ENCODE results near the gene FOXP3. TPM values are rescaled to one million over a fixed set of nuclear protein-coding genes. Genes with fewer than 3 reads are reported as not detected.

The FOXP3 gene
- total and polyA plus RNA-seq, 2 of the 4 experiments (the other 2 are of a cell fraction): 0.05 TPM; not detected in 1

DNA sequence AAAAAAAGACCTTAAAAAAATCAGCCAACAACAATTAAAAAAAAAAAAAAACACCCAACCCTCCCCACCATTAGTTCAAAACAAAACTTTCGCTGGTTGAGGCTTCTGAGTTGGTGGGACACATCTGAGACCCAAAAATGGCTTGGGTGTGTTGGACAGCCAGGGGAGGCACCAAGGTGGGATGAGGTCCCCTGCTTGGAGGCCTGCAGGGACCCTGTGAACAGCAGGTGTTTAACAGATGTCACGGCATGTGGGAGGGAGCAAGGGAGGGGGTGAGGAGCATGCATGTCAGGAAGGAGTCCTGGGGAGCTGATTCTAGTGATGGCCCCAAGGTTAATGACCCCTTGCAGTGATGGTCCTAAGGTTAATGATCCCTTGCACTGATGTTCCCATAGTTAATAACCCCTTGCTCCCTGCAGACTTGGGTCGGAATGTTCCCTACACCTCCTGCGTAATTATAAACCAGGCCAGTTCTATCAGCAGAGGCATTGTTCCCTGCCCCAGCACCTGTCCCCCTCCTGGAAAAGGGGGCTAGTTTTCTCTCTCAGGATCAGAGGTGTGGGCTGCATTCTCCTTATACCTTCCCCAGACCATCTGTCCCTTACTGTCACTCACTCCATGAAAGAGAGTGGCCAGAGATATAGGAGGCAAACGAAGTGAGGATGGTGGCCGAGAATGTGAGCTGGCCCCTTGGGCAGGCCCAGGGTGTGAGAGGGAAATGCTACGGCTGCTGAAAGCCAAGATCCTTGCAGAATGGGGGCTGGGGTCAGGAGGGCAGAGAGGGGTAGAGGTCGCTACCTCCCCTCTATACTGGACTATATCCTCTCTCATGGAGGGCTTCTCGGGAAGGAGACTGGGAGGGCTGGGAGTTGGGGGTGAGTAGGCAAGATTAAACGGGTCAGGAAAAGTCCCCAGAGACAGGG lies 2.3 kb upstream of the FOXP3 start:
- ChIA-PET POLR2A (ENCODE audit: unreplicated experiment) (no interaction called here), CTCF (no interaction called here)
- H2AK5ac ChIP-seq (ENCODE audit: low read depth, low read length): no peak overlapping the region
- no peak overlapping the region for H2BK15ac ChIP-seq (ENCODE audit: low read depth, low read length)
- BruUV-seq (replicated peaks): no TSS peak
- H3K9me1 ChIP-seq (ENCODE audit: insufficient read depth, low read length): no peaks in the 10 kb centered on the region; the same call in 1 of the 2 replicates
- H3K4me3 ChIP-seq (ENCODE audit: insufficient read depth, low read depth, low read length): no peak overlapping the region
- H3K79me1 ChIP-seq (ENCODE audit: low read depth in 1 of 2, low read length in 2 of 2): peaks cover 14 to 15% of the 10 kb centered on the region in 2 experiments
- no peak overlapping the region for H2AFZ ChIP-seq (replicated peaks; ENCODE audit: low read length, poor library complexity)
- no peak overlapping the region for H4K5ac ChIP-seq (ENCODE audit: low read depth, low read length)
- no peak overlapping the region for H3K4ac ChIP-seq (ENCODE audit: low read depth, low read length)
- no peak overlapping the region for H2AK9ac ChIP-seq (replicated peaks; ENCODE audit: low read depth, low read length, poor library complexity)
- H2BK20ac ChIP-seq (ENCODE audit: low read depth, low read length): no peak overlapping the region
- H3K4me2 ChIP-seq (ENCODE audit: low read depth, low read length): no peak overlapping the region
- DNase-seq (no peak), ATAC-seq (ENCODE audit: low read depth) (no peak)
- intact Hi-C loops (cut with micrococcal nuclease): no loop called here
- H3K9me3 ChIP-seq (ENCODE audit: control insufficient read depth, insufficient read depth, low read length): no peaks in the 10 kb centered on the region
- no peak overlapping the region for H3K23ac ChIP-seq (ENCODE audit: low read depth, low read length)
- H2BK5ac ChIP-seq (ENCODE audit: low read depth, low read length, poor library complexity, severe bottlenecking): no peak overlapping the region
- no peak overlapping the region for H3K14ac ChIP-seq (replicated peaks; ENCODE audit: low read depth, low read length)
- H3K27ac ChIP-seq (ENCODE audit: insufficient read depth, low read length): no peak overlapping the region
- H4K20me1 ChIP-seq (ENCODE audit: insufficient read depth, low read length): no peaks in the 10 kb centered on the region
- H3K4me1 ChIP-seq (ENCODE audit: control insufficient read depth, insufficient read depth, low read length): 0 out of 2 replicates have a peak, but pooled peaks cover 2% of the 10 kb centered on the region
- H2BK120ac ChIP-seq (ENCODE audit: low read depth, low read length): no peak overlapping the region
- no peak overlapping the region for H3K56ac ChIP-seq (ENCODE audit: extremely low read depth, insufficient read depth, low read length)
- TF ChIP-seq MXI1 (IDR thresholded peaks at IDR 0.05; ENCODE audit: borderline replicate concordance, low read depth, low read length) (no peak), SMC3 (IDR thresholded peaks at IDR 0.05; ENCODE audit: low read depth, low read length) (no peak), MAZ (IDR thresholded peaks at IDR 0.05; ENCODE audit: borderline replicate concordance, low read depth, low read length) (no peak), RFX5 (IDR thresholded peaks at IDR 0.05; ENCODE audit: low read depth, low read length) (no peak), FOS (IDR thresholded peaks at IDR 0.05; ENCODE audit: low read depth, low read length) (no peak), USF2 (IDR thresholded peaks at IDR 0.05; ENCODE audit: low read depth, low read length) (no peak), RCOR1 (IDR thresholded peaks at IDR 0.05; ENCODE audit: insufficient replicate concordance, low read length) (no peak)
- TF ChIP-seq, protein P1, sequence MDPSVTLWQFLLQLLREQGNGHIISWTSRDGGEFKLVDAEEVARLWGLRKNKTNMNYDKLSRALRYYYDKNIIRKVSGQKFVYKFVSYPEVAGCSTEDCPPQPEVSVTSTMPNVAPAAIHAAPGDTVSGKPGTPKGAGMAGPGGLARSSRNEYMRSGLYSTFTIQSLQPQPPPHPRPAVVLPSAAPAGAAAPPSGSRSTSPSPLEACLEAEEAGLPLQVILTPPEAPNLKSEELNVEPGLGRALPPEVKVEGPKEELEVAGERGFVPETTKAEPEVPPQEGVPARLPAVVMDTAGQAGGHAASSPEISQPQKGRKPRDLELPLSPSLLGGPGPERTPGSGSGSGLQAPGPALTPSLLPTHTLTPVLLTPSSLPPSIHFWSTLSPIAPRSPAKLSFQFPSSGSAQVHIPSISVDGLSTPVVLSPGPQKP (IDR thresholded peaks at IDR 0.05; ENCODE audit: borderline replicate concordance, low read depth, low read length): no peak
- dilution Hi-C loops (cut with HindIII; ENCODE audit: low sequenced_read_pairs, unreplicated experiment): no loop called here
- no CpG with 5 or more reads among the region's 10 CpGs for WGBS, 2 experiments (ENCODE audit: extremely low coverage in 2 of 2, insufficient read length in 1 of 2)
- in situ Hi-C loops (cut with MboI; ENCODE audit: low sequenced_read_pairs): no loop called here
- H4K8ac ChIP-seq (ENCODE audit: low read depth in 2 of 2, low read length in 2 of 2): no peak overlapping the region
- H4K91ac ChIP-seq (ENCODE audit: insufficient read depth, low read depth, low read length): no peak overlapping the region
- peaks cover 2% of the 10 kb centered on the region; the same call in 1 of the 2 replicates for H3K36me3 ChIP-seq (ENCODE audit: control insufficient read depth, insufficient read depth, low read length)
- H3K18ac ChIP-seq (ENCODE audit: low read depth, low read length): no peak overlapping the region
- no peak overlapping the region for H3K9ac ChIP-seq (ENCODE audit: low read depth, low read length)
- peaks cover 5% of the 10 kb centered on the region; the same call in 1 of the 2 replicates for H3K27me3 ChIP-seq (ENCODE audit: control insufficient read depth, insufficient read depth, low read length)
